NCI-H524 treated with DMSO at 0.1 percent for 48 hours (cell line): ENCODE data around the gene POLR1G.
"Not testable (repeated sequence)": the region's sequence is repeated elsewhere in the genome, so short reads cannot be mapped to it uniquely, and the experiment has no call there.

Source experiments
- DNase-seq: peaks from one replicate; lab custom pipeline; 2025; lab: John Stamatoyannopoulos, UW

POLR1G gene

DNA sequence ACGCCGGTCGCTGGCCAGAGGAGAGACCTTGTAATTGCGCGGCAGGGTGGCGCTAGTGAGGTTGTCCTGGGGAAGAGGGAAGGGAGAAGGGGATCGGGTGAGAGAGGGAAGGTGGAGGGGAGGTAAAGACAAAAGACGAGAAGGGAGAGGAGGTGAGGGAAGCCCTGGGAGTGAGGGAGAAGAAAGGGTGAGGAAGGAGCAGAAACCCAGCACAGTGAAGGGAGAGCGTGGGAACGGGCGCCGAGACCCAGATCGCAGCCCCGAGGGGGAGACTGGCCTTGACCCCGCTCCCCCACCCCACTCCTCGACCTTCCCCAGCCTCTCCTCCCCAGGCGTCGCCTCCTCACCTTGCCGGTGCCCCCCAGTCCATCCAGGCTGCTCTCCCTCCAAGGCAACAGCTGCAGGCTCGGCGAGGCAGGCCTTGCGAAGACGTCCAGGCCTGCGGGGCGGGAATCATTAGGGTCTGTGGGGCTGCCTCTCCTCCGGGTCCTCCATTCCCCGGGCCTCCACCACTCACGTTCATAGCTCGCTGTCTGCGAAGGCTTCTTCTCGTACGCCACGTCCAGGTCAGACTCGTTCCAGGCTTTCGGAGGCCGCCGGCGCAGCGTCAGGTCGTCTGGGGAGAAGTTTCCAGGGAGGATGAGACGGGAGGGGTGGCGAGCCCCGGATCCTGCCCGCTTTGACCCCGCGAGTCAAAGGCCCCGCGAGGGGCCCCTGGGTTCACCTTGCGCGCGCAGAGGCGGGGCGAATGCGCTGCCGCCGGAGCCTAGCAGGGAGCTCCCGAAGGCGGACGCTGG lies 10.4 kb upstream of the POLR1G start:
- DNase-seq: no peak

GRCh38 chr19:45400192-45400591 lies 6.3 kb upstream of the POLR1G start:
- no peak for DNase-seq

- DNase-seq: no peak
Measured at GRCh38 chr19:45401815-45402214, 4.6 kb upstream of the POLR1G start.

- no peak for DNase-seq
Measured at GRCh38 chr19:45402298-45403061, 4.0 kb upstream of the POLR1G start.

GRCh38 chr19:45403272-45403671 lies 3.2 kb upstream of the POLR1G start:
- no peak for DNase-seq

DNA sequence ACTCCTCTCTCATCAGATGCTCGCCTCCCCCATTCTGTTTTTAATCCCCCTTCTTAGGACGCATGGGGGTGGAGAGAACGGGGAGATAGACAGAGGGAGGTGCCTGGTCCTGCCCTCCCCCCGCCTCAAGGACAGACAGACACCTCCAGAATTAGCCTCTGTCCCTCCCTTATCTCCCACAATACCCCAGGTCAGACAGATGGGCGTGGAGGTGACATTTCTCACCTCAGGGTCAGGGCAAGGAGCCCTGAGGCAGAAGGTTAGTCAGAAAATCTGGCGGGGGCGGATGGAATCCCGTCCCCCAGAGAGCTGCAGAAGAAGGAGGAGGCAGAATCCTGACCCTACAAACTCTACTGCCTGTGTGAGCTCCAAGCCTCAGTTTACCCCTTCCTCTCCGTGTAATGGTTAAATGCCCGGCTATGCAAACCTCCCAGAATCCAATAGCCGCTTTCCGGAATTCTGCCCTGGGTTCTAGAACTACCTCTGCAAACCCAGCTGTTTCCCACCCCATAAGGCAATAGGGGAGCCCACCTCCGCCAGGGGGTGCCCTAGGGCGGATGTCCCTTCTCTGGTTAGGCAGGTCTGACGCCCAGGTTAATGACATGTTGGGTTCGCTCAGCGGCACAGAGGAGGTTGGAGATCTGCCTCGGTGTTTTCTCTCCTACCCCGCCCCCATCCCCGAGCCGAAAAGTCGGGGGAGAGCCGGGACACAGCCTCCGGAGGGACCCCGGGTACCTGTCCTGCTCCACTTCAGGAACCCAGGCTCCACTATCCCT lies 2.5 kb upstream of the POLR1G start:
- no peak for DNase-seq

DNA sequence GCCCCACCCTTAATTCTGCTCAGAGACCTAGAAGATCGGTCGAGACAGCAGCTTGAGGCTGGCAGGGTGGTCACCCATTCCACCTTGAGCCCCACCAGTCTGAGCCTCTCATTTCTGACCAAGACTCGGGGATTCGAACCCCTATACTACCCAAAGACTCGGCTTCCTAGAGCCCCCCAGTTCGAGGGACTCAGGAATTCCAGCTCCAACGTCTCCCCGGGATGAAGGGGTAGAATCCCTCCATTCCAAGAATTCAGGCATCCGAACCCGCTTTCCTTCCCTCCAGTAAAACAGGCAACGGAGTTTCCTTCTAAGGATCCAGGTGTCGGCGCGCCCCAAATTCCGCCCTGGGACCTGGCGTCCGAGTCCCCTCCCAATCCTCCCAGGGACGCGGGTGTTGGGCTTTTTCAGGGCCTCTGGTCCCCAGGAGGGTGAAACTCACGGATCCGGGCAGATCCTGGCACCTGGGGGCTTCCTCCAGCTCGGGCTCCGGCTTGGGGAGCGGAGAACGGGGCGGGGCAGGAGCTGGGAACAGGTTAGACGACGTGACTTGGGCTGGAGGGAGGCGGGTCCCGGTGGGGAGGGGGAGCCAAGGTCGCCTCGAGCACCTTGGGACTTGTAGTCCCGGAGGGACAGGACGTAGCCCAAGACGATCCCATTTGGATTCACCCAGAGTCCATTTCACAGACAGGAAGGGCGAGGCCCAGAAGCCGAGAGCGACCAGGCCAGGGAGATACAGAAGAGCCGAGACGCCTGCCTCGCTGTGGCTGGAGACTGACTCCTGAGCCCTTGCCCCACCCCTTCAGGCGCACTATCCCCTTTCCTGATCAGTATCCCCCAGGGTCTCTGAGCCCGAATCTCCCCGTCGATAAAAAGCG lies 1.6 kb upstream of the POLR1G start, which contains the start of gene PPP1R13L:
PPP1R13L (minus strand) TSS at position 513 of the 878 bp plus-strand sequence. CDS start 6,751 bp downstream, outside the sequence.
- no peak for DNase-seq

DNA sequence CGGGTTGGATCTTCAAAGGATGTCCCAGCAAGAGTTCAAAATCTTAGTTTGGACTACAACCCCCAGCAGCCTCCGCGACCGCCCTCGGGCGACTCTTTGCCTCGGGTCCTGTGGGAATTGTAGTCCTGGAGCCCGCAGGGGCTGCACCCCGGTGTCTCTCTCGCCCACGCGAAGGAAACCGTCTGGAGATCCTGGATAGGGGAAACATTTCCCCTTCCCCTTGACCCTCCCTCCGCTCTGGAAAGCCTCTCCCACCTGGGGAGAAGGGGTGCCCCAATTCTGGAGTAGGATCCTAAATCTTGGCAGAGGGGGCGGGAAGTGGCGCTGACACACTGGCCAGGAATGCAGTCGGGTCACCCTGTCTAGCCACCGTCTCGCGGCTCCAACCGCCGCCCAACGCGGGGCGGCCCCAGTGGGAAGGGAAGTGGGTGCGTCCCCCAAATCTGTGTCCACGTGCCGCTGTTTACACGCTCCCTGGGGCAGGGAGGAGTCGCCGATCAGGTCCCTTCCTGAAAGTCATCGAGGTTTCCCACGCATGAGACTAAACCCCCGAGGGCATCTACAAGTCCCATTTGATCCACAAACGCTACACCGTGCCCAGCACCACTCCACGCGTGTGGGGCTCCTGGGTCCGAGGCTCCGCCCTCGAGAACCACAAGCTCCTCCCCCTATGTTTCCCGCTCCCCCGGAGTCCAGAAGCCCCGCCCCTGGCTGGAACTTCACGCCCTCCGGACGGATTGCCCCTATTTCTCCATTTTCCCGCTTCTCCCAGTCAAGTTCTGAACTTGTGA lies 814 bp upstream of the POLR1G start:
- no peak for DNase-seq

- no peak for DNase-seq
Measured at GRCh38 chr19:45407091-45407375, 589 bp downstream of the POLR1G start.

DNA sequence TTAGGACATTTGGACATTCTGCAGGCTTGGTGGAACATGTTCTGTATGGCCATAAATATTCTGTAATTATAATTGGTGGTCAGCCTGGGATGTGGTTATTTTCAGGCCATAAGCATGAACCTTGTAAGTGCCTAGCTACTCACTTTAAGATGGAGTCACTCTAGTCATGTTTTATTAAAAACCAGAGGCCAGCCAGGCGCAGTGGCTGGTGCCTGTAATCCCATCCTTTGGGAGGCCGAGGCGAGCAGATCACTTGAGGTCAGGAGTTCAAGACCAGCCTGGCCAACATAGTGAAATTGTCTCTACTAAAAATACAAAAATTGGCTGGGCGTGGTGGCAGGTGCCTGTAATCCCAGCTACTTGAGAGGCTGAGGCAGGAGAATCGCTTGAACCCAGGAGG lies 1.1 kb downstream of the POLR1G start:
- DNase-seq: not testable (repeated sequence)

DNA sequence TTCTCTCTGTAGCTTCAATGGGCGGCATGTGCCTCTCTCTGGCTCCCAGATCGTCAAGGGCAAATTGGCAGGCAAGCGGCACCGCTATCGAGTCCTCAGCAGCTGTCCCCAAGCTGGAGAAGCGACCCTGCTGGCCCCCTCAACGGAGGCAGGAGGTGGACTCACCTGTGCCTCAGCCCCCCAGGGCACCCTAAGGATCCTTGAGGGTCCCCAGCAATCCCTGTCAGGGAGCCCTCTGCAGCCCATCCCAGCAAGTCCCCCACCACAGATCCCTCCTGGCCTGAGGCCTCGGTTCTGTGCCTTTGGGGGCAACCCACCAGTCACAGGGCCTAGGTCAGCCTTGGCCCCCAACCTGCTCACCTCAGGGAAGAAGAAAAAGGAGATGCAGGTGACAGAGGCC lies 1.7 kb downstream of the POLR1G start:
- DNase-seq: no peak

DNA sequence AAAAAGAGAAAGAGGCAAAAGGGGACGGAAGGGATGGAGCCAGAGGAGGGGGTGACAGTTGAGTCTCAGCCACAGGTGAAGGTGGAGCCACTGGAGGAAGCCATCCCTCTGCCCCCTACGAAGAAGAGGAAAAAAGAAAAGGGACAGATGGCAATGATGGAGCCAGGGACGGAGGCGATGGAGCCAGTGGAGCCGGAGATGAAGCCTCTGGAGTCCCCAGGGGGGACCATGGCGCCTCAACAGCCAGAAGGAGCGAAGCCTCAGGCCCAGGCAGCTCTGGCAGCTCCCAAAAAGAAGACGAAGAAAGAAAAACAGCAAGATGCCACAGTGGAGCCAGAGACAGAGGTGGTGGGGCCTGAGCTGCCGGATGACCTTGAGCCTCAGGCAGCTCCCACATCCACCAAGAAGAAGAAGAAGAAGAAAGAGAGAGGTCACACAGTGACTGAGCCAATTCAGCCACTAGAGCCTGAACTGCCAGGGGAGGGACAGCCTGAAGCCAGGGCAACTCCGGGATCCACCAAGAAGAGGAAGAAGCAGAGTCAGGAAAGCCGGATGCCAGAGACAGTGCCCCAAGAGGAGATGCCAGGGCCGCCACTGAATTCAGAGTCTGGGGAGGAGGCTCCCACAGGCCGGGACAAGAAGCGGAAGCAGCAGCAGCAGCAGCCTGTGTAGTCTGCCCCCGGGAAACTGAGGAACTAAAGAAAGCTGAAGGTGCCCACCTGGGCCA lies 2.5 kb downstream of the POLR1G start:
- no peak for DNase-seq

DNA sequence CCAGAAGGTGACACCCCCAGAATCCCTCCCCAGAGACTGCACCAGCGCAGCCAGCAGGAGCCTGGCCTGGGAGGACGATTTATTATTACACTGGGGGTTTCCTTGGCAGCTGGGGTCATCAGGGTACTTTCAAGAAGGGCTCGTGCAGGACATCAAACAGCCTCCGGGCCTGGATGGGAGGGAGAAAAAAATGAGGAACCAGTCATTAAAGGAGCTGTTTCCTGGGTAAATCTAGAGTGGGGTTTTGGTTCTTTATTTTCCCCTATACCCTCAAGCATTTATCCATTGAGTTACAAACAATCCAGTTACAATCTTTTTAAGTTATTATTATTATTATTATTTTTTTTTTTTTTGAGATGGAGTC lies 3.1 kb downstream of the POLR1G start:
- DNase-seq: no peak

DNA sequence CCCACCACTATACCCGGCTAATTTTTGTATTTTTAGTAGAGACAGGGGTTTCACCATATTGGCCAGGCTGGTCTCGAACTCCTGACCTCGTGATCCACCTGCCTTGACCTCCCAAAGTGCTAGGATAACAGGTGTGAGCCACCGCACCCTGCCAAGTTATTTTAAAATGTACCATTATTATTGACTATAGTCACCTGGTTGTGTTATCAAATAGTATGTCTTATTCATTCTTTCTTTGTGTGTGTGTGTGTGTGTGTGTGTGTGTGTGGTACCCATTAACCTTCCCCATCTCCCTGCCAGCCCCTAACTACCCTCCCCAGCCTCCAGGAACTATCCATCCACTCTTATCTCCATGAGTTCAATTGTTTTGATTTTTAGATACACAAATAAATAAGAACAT lies 3.9 kb downstream of the POLR1G start:
- DNase-seq: not testable (repeated sequence)

DNA sequence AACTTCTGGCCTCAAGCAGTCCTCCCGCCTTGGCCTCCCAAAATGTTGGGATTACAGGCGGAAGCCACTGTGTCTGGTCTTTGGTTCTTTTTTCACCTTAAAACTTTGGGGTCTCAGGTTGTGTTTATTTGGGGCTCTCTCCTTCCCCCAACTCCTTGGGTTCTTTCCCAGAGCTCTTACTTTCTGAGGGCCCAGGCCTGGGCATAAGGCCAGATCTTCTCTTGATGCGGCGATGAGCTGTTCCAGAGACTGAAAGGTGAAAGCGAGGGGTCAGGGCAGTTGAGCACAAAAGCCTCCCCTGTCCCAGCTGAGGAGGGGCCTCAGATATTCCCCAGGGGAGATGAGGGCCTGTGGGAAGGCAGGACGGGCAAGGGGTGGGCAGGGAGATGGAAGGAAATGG lies 7.1 kb downstream of the POLR1G start:
- DNase-seq: no peak

DNA sequence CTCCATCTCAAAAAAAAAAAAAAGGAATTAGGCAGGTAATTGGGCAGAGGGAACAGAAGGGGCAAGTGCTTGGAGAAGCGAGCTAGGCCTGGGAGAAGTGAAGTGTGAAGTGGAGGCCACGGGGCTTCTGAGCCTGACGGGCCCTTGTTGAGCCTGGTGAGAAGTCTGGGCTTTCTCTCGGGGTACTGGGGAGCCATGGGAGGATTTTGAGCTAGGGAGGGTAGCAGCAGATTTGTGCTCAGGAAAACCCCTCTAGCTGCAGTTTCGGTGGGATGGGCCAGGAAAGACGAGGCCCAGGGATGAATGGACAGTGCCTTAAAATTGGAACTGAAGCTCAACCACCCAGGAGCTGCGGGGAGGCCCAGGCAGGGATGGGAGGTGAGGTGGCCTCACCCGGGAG lies 8.0 kb downstream of the POLR1G start:
- DNase-seq: no peak

DNA sequence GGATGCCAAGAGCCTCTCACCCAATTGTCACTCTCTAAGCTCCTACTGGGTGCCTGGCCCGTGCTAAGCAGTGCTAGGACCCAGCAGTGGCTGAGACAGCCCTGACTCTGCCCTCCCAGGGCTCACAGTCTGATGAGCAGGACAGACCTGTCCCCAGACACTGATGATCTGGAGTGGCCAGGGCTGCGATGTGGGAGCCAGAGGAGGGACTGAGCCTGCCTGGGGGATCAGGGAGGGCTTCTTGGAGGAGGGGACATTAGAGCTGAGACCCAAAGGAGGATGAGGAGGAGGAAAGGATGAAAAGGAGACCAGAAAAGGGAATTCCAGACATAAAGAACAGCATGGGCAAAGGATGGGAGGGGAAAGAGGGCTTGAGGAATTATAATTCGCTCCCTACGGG lies 10.7 kb downstream of the POLR1G start:
- DNase-seq: no peak

GRCh38 chr19:45418802-45419201 lies 12.4 kb downstream of the POLR1G start:
- DNase-seq: no peak

DNA sequence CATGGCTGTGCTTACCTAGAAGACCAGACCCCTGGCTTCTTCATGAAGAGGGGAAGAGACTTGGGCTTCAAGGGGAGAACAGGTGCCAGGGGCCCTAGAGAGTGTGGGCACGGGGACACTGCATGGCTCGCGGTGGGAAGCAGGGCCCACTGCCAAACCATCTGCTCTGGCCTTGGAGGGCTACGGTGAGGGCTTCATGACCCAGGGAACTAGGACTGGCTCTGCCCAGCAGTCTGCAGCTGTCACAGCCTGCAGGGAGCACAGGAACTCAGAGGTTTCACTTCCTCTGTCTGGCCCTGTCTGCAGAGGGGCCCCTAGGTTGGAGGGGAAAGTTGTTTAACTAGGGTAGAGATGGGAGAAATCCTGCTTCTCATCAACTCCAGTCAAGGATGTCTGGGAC lies 13.0 kb downstream of the POLR1G start:
- no peak for DNase-seq

GRCh38 chr19:45419895-45420294 lies 13.5 kb downstream of the POLR1G start:
- DNase-seq: no peak
